Measurements from ENCODE around the gene CA7.

CA7 gene

DNA sequence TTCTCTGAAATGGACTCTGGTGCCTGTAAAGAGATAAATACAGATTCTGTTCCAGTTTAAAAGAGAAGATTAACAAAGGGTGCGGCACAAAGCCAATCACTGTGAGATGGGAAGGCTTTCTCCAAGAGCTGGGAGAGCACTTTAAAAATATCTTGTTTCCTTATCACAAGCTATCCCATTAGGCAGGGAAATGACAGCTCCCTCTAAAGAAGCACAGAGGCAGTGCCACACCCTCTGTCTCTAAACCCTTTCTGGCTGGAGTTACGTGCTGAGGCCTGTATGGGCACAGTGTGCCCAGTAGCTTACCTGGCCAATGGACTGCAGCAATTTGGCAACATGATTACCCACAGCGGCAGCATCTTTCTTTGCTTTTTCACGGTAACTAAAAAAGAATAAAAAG, 33.8 kb upstream of the CA7 start:
- DNase-seq (ENCODE audit: extremely low spot score) = no peak
- POLR2A ChIA-PET = no interaction called here
- TF ChIP-seq, protein P1, sequence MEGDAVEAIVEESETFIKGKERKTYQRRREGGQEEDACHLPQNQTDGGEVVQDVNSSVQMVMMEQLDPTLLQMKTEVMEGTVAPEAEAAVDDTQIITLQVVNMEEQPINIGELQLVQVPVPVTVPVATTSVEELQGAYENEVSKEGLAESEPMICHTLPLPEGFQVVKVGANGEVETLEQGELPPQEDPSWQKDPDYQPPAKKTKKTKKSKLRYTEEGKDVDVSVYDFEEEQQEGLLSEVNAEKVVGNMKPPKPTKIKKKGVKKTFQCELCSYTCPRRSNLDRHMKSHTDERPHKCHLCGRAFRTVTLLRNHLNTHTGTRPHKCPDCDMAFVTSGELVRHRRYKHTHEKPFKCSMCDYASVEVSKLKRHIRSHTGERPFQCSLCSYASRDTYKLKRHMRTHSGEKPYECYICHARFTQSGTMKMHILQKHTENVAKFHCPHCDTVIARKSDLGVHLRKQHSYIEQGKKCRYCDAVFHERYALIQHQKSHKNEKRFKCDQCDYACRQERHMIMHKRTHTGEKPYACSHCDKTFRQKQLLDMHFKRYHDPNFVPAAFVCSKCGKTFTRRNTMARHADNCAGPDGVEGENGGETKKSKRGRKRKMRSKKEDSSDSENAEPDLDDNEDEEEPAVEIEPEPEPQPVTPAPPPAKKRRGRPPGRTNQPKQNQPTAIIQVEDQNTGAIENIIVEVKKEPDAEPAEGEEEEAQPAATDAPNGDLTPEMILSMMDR (IDR thresholded peaks at IDR 0.05; ENCODE audit: control extremely low read depth, extremely low read depth, low read depth, missing control alignments) = no peak
- CTCF ChIA-PET = interaction anchor here (0.8 to 1.5 kb wide), 3 partner anchors 13 to 25 kb away, joined by 3 to 5 read pairs (median 4); partner anchors contain the start of gene NAE1

DNA sequence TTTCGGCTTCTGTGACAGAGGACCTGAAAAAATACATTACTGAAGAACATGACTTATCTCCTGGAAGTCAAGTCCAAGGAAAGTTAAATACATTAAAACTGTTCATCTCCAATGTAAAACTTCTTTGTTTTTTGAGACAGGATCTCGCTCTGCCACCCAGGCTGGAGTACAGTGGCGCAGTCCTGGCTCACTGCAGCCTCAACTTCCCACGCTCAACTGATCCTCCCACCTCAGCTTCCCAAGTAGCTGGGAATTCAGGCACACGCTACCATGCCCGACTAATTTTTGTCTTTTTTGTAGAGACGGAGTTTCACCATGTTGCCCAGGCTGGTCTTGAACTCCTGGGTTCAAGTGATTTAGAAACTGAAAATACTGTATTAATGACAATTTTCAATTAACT, 33.2 kb upstream of the CA7 start:
- ChIA-PET CTCF (interaction anchor here (1.0 to 1.5 kb wide), 3 partner anchors 13 to 57 kb away, joined by 4 to 5 read pairs (median 4); partner anchors contain the start of gene NAE1), POLR2A (no interaction called here)
- no peak for DNase-seq (ENCODE audit: extremely low spot score)
- TF ChIP-seq, protein P1 (IDR thresholded peaks at IDR 0.05; ENCODE audit: control extremely low read depth, extremely low read depth, low read depth, missing control alignments) = no peak

DNA sequence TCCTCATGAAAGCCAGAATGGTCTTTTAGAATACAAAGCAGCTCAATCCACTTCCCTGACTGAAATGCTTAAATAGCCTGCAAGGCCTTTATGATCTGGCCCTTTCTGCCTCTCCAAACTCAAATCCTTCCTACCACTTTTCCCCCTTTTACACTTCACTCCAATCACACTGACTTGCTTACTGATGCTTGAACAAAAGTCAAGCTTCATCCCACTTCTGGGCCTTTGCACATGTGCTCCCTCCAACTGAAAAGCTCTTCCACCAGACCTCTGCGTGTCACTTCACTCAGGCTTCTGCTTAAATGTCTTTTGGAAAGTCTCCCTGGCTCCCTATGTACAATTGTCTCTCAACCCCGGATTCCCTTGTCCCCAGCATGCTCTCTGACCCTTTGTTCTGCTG, 29.5 kb upstream of the CA7 start:
- ChIA-PET CTCF (interaction anchor here (2.0 to 6.7 kb wide), 2 partner anchors 15 to 53 kb away, joined by 6 to 51 read pairs; partner anchors contain the start of gene NAE1), POLR2A (no interaction called here)
- no peak for DNase-seq (ENCODE audit: extremely low spot score)
- TF ChIP-seq, protein P1 (IDR thresholded peaks at IDR 0.05; ENCODE audit: control extremely low read depth, extremely low read depth, low read depth, missing control alignments) = no peak

DNA sequence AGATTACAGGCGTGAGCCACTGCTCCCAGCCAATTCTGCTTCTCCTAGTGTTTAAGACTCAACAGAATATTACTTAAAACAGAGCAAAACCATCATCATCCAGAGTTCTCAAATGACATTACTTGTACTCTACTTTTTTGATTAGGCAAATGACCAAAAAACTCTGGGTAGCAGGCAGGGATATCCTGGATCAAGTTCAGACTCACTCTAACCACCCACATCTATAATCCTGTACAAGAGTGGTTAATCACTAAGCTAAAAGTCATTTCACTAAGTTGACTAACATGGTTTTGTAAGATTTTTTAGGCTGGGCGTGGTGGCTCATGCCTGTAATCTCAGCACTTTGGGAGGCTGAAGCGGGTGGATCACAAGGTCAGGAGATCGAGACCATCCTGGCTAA, 20.2 kb upstream of the CA7 start:
- POLR2A ChIA-PET = no interaction called here
- DNase-seq (ENCODE audit: extremely low spot score) = no peak
- CTCF ChIA-PET = interaction anchor here (0.9 to 2.8 kb wide), 7 partner anchors 12 to 73 kb away, joined by 3 to 16 read pairs (median 4); partner anchors contain the start of genes CA7 and DYNC1LI2
- TF ChIP-seq, protein P1 (IDR thresholded peaks at IDR 0.05; ENCODE audit: control extremely low read depth, extremely low read depth, low read depth, missing control alignments) = no peak

DNA sequence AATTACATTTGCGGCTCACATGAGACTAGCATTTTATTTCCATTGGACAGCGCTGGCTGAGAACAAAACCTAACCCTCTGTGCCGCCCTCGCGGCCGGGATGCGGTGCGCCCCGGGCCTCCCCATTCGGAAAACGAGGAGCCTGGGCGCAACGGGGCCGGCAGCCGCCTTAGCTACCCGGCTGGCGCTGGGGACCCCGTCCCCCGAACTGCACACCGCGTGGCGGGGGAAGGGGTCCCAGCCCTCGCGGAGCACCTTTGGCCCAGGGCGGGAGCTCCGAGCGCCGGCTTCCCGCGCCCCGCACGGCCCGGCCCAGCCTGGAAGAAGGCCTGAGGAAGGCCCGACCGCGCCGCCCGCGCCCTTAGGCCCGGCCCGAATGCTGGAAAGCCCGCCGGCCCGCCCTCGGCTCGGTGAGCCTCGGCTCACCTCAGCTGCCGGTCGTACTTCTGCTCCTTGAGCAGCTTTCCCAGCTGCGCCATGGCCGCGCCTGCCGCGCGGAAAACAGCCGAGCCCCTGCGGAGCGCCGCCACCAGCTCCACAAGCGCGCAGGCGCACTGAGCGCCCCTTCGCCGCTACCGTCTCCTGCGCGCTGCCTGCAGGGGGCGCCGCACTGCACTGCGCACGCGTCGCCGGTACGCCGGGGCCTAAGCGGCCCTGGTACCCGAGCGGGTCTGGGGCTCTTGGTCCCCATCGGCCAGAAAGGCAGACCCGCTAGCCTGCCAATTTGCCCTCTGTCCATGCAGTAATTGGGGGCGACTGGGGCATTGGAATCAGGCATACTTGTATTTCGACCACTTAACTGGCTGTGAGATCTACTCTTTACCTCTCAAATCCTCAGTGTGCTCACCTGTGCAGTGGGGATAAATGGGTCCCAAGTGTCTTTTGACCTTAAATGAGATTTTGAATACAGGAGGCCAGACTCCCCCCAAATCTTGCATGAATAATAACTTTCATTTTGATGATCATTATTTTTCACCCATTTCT, 13.5 kb upstream of the CA7 start, which contains the start of gene NAE1:
Gene NAE1, minus strand, starts transcription at position 555 of the 983 bp plus-strand sequence. Its CDS starts 77 bp downstream, at position 478.
- POLR2A ChIA-PET = interaction anchor here (0.6 kb wide), 1 partner anchor 38 kb away, joined by 8 read pairs; no protein-coding TSS in a partner anchor
- DNase-seq (ENCODE audit: extremely low spot score) = peak; percentile 96
- CTCF ChIA-PET = interaction anchor here (0.6 to 5.6 kb wide), 55 partner anchors 8 to 426 kb away, joined by 3 to 80 read pairs (median 4); partner anchors contain the start of genes CA7, DYNC1LI2 and PDP2
- TF ChIP-seq, protein P1 (IDR thresholded peaks at IDR 0.05; ENCODE audit: control extremely low read depth, extremely low read depth, low read depth, missing control alignments) = peak; percentile 99

DNA sequence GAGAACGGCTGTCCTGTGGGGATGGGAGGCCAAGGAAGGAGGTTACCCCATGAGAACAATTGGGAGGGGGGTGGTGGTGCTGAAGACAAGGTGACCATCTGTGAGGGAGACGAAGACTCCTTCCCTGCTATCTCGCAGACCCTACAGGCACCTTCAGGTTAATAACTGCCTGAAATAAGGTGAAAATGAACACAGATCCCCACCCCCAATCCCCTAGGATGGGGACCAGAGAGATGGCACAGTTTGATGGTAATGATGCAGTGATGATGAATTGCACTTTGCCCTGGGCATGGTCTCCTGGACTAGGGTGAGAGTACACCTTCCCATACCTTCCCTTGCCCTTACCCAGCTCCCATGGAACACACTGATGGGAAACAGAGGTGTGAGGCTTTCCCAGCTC, 12.0 kb upstream of the CA7 start:
- TF ChIP-seq, protein P1 (IDR thresholded peaks at IDR 0.05; ENCODE audit: control extremely low read depth, extremely low read depth, low read depth, missing control alignments) = no peak
- ChIA-PET POLR2A (no interaction called here), CTCF (interaction anchor here (0.9 to 5.6 kb wide), 10 partner anchors 11 to 181 kb away, joined by 3 to 80 read pairs (median 26); partner anchors contain the start of gene CA7)
- no peak for DNase-seq (ENCODE audit: extremely low spot score)

All from GM10248 (cell line).